ENCODE results near the gene MRPS24.
"Not testable (repeated sequence)": the region's sequence is repeated elsewhere in the genome, so short reads cannot be mapped to it uniquely, and the experiment has no call there.

Gene MRPS24

DNA sequence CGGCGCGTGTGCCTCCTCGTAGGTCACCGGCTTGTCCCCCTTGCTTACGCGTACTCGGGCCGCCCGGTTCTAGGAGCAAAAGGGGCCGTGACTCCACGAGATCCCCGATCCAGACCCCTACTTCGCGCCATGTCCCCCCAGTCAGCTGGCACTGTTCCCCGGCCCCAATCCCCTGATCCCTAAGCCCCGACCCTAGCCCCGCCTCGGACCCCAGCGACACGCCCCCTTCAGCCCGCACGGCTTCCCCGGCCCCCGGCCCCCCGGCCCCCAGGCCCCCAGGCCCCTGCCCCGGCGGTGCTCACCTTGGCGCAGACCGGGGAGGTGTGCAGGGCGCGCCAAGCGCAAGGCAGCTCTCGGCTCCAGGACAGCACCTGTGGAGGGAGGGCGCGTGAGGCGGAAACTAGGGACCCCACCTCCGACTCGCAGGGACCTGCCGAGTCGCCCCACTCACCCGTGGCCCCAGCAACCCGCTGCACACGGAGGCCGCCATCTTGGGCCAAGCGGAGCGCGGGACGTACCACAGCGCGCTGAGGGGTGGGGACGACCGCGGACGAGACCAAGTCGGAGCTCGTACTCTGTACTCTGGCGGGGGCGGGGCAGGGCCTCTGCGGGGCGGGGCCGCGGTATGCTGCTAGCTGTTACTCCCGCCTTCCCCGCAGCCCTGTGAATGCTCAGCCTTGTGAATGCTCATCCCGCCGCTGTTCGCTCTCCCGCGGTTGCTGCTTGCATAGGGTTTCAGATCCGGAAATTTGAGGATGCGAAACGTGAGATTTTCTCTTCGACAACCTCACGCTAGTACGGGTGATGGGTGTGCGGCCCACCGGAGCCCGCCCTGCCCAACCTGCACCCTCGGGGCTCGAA is at the start of gene MRPS24:
Gene MRPS24, minus strand, starts transcription at position 512 of the 861 bp plus-strand sequence. Its CDS starts 22 bp downstream, at position 490.
- DNase-seq = peak; percentile 94

DNA sequence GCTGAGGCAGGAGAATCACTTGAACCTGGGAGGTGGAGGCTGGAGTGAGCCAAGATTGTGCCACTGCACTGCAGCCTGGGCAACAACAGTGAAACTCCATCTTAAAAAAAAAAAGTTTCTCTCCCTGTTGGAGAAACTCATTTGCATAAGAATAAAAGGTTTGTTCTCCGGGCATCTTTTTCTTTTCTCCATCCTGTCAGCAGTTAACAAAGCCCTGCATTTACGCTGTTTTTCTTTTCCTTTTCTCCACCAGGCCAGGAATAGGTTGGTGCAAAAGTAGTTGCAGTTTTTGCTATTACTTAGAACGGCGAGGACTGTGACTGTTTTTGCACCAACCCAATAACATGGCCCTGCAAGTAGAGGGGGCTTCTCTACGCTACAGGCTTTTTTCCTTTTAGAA is 46.6 kb upstream of the MRPS24 start:
- no peak for DNase-seq

DNA sequence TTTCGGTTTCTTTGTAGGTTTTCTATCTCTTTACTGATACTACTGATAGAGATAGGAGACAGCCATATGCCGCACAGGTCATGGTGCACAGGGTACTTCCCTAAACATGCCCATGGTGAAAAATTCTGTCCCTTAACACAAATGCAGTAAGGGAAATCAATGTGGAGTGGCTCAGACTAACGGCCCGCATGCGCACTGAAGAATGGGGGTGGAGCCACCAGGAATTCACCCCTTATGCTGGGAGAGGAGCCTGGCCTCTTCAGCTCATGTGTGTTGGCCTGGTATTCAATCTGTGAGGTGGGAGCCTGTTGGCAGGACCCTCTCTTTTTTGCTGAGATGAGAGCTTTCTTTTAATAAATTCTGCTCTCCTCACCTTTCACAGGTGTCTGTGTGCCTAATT is 45.5 kb upstream of the MRPS24 start:
- DNase-seq = no peak

DNA sequence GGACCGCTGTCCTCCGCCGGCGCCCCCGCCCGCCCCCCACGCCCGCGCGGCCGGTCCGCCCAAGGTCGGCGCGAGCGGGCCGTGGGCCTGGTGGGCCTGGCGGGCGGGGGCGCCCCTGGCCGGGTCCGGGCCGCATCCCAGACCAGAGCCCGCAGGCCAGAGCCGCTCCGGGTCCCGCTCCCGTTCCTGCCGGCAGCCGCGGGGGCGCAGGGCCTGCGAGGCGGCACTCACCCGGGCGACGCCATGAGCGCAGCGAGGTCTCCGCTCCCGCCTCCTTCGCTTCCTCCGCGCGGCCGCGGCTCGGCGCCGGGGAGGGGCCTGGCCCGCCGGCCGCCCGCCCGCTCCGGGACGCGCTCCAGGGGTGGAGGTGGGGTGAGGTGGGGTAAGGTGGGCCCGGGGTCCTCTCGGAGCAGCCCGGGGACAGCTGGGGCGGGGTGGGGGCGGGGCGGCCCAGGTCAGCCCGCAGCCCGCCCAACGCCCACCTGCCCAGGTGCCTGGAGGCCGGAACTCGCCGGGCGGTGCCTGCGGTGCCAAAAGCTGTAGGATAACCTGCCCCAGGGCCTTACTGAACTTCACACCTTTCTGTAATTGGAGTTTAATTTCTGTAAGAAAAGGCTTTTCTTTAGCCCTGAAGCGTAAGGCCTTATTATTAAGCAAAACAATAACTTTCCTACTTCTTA is 37.2 kb upstream of the MRPS24 start, which contains the start of gene URGCP:
Gene URGCP, minus strand, starts transcription at position 266 of the 680 bp plus-strand sequence. Its CDS starts 21 bp downstream, at position 245.
- DNase-seq = peak; percentile 27

DNA sequence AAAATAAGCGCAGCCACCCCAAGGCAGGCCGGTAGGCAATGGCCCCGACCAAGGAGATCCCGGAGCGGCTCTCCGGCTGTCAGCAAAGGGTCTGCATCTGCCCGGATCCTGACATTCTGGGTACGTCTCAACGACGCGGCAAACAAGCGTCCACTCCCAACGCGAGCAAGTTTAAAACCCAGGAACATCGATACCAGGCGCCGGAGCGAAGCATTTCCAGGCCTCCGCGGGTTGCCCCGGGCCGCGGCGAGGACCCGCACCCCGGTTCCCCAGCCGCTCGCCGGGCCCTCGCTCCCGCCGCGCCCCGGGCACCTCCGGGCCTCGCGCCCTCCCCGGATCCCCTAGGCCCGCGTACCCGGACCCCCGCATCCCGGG is 36.6 kb upstream of the MRPS24 start:
- peak; percentile 6 for DNase-seq

DNA sequence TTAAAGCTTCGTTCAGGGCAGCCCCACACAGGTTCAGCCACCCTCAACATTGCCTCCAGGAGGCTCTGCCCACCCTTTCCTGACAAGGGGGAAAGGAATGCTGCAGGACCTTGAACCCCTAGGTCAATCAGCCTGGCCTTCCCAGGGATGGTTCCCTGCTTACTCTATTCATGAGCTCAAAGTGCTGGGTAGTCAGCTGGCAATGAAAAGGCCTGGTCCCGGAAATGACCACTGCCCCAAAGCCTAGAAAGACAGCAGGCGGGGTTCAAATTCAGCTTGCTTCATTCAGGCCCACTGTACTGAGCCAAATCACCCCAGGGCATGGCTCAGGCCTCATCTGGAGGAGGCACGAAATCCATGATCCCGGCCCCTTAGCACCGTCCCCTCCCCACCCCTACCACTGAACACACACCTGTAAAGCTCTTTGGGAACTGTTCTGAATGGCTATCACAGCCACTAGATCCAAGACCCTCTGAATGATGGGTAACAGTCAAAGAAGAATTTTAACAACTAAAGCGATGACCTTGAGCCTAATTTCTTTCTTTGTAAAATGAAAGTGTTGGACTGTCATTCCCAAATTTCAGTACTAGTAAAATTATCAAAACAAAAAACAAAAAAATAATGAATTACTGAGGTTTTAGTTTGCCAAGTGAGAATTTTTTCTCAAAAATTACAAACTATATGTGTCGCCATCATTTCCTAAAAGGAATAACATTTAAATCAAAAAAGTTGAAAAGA is 36.1 kb upstream of the MRPS24 start:
- DNase-seq = no peak

DNA sequence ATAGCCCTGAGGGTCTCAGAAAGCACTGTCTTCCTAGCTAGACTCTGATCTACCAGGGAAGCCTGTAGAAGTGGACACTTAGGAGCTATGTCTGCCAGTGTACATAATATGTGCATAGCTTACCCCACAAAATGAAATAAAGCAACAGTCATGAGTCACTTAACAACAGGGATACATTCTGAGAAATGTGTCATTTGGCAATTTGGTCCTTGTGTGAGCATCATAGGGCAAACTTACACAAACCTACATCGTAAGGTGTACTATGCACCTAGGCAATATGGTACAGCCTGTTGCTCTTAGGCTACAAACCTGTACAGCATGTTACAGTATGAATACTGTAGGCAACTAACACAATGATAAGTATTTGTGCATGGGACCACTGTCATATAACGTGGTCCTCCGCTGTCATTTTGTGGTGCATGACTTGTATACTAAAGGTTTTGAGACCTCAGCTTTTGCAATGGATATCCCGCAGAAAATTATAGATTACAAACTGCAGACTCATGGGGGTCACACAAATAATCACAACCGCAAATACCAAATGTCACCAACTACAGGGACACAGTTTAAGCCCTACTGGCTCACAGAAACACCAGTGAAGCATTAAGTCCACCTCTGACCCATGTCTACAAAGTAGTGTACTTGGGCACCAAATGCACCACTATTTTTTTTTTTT is 35.4 kb upstream of the MRPS24 start:
- DNase-seq = no peak

DNA sequence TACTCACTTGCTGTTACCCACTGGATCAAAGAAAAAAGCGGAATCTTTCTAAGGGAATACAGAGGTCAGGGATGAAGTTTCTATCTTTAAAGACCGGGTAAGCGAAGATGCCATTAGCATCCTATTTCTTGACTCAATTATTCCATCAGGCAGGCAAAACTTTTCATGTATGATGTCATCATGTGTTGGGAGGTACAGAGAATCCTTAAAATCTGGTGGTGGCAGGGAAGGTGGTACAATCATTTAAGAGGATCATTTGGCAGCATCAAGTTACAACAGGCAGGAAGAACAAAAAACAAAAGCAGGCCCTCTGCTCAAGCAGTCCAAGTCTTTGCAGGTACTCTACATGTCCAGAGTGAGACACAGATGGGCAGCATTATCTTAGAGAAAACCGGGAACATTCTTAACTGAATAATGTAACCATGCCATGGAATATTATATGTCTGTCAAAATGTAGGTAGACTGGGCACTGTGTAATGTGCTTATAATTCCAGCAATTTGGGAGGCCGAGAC is 33.3 kb upstream of the MRPS24 start:
- DNase-seq = no peak

DNA sequence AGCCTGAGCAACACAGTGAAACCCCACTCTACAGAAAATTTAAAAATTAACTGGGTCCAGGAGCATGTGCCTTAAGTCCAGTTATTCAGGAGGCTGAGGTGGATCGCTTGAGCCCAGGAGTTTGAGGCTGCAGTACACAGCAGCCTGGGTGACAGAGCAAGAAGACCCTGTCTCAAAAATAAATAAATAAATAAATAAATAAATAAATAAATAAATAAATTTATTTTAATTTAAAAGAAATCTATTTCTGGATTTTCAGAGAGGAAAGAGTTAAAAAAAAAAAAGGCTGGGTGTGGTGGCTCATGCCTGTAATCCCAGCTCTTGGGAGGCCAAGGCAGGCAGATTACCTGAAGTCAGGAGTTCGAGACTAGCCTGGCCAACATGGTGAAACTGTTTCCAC is 29.3 kb upstream of the MRPS24 start:
- DNase-seq = not testable (repeated sequence)

DNA sequence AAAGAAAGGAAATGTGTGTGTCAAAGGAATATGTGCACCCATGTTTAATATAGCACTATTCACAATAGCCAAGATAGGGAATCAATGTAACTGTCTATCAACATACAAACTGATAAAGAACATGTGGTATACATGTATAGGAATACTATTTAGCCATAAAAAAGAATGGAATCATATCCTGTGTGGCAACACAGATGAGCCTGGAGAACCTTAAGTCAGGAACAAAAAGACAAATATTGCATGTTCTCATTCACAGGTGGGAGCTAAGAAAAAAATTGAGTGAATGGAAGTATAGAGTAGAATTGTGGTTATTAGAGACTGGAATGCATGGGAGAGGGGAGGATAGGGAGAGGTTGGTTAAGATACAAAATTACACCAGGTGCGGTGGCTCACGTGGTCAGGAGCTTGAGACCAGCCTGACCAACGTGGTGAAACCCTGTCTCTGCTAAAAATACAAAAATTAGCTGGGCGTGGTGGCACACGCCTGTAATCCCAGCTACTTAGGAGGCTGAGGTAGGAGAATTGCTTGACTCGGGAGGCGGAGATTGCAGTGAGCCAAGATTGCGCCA is 26.6 kb upstream of the MRPS24 start:
- DNase-seq = no peak

DNA sequence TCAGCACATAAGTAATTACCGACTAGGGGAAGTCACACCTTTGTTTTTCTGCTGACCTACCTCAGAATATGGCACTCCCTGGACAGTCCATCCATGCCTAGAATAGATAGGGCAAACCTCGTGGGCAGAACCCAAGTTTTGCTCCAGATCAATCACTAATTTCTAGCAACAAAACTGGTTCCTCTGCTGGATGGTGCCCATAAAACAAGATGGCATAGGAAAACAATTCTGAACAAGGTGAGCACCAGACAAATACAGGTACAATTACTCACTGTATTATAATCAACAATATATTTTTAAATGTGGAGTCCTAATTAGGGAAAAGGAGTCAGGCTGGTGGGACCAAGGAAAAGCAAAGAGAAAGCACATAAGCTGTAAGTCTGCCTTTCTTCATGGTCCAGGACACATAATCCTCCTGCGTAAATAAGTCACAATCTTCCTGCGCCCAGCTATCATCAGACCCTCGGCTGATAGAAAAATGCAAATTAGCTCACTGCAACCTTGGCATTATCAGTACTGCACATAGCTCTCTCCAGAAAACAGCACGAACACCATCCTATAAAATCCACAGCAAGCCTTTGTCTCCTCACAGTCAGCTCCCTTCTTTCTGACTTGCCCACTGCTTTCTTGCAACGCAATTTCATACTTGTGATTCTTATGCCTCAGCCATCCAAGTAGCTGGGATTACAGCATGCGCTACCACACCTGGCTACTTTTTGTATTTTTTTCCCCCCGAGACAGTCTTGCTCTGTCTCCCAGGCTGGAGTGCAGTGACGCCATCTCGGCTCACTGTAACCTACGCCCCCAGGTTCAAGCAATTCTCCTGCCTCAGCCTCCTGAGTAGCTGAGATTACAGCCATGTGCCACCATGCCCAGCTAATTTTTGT is 22.0 kb upstream of the MRPS24 start:
- no peak for DNase-seq

DNA sequence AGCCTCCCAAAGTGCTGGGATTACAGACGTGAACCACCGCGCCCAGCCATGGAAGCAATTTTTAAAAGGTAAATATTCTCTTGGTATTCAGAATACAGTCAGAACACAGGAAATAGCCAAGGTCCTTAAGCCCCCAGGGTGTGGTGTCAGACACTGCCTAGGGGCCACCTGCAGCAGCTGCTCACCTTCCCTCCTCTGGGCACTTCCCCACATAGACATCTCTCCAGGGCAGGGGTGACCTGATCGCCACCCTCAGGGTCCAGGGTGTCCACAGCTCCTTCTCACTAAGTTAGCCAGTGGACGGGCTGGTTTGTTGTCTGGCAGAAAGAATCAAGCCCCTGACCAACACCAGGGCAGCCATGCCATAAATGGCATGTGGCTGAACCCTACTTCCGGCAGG is 21.2 kb upstream of the MRPS24 start:
- DNase-seq = no peak

DNA sequence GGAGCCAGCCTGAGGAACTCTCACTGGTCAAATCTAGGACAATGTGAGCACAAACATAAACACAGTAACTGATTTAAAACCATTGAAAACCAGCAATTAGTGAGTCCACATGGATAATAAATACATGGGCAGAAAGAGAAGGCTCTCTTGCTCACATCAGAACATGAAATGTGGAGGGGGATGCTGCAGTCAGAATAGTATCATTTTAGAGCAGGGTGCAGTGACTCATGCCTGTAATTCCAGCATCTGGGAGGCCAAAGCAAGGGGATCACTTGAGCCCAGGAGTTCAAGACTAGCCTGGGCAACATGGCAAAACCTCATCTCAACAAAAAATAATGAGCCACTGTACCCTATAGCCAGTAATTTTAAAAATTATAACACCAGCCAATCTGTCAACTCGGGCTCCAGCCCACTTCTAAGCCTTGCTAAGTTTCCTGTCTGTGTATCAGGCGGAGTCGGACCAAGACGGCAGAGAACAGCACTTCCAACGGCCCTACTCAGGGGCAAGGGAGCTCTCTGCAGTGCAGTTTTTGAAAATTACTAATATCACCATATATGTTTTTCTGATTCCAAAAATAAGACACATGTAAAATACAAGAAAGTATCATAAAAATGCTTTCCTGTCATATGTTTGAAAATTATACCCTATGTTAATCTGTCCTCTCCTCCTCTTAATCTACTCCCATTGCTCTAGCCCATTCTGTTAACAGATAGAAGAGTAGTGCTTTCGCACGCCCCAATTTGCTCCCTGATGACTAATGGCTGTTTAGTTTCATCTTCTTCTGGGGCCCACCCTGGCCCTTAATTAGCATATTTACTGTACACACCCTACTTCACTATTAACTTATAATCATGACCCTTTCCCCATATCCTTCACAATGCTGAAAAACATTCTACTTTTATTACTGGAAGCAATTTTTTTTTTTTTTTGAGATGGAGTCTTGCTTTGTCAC is 20.0 kb upstream of the MRPS24 start:
- no peak for DNase-seq

DNA sequence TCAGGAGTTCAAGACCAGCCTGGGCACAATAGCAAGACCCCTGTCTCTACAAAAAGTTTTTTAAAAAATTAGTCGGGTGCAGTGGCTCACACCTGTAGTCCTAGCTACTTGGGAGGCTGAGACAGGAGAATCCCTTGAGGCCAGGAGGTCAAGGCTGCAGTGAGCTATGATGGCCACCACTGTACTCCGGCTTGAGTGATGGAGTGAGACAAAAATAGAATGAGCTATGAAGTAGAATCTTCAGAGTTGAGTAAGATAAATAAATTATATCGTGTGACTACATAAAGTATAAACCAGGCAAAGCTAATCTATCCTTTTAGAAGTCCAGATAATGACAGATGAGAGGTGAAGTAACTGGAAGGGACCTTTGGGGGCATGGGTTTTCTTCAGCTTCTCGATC is 15.3 kb upstream of the MRPS24 start:
- no peak for DNase-seq

DNA sequence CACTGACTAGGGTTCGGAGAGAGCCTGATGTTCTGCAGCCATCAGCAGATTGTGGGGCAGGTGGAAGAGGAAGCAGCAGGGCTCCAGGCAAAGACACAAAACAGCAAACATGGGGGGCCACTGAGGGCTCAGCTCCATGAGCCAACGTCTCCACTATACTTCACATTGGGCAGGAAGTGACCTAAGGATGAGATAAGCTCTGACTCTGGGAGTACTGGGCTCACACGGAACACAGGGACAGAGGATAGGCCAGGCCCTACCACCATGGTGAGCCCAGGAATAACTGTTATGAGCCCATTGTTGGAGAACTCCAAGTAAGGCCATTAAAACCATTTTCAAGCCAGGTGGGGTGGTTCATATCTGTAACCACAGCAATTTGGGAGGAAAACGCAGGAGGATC is 14.9 kb upstream of the MRPS24 start:
- no peak for DNase-seq

DNA sequence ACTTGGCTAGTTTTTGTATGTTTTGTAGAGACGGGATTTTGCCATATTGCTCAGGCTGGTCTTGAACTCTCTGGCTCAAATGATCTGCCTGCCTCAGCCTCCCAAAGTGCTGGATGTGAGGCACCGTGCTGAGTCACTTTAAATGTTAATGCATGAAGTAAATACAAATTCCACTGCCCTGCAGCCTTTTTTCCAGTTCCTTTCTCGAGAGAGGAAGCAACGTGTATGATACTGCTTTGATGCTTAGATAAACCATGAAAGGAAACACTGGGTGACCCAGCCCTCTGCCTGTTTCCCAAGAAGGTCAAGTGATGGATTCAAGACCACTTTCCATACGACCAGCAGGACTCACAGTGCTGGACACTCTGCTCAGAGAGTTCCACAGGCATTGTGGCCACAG is 11.3 kb upstream of the MRPS24 start:
- DNase-seq = no peak

DNA sequence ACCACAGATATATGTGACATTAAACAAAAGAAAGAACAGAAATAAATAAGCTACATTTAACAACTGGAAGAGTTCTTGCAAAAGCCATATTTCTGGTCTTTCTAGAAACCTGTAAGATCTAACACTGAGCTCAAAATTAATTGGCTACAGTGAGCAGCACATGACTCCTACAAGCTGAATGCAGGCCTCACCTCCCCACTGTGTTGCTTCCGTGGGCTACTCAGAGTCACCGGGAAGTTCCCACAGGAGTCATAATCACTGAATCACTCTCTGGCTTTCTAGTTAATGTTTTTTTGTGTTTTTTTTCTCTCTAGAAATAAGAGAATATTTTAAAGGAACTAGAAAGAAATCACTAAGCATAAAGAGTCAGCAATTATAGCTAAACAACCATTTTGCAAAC is 10.2 kb upstream of the MRPS24 start:
- DNase-seq = no peak

DNA sequence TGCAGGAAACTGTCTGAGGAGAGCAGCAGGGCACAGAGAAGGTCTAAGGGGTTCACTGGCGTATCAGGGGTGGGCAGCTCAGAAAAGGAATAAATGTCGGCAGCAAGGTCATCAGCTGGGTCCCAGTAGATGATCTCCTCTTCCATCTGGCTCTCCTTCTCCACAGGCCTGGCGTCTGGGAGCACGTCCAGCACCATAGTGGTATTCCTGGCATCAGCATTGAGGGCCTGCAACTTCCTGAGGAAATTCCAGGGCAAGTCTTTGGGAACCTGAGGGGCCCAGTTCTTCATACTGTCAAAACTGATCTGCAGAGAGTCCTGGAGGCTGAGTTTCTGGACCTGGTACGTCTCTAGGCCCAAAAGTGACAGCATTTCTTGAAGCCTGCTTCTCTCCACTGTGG is 9.6 kb upstream of the MRPS24 start:
- no peak for DNase-seq

DNA sequence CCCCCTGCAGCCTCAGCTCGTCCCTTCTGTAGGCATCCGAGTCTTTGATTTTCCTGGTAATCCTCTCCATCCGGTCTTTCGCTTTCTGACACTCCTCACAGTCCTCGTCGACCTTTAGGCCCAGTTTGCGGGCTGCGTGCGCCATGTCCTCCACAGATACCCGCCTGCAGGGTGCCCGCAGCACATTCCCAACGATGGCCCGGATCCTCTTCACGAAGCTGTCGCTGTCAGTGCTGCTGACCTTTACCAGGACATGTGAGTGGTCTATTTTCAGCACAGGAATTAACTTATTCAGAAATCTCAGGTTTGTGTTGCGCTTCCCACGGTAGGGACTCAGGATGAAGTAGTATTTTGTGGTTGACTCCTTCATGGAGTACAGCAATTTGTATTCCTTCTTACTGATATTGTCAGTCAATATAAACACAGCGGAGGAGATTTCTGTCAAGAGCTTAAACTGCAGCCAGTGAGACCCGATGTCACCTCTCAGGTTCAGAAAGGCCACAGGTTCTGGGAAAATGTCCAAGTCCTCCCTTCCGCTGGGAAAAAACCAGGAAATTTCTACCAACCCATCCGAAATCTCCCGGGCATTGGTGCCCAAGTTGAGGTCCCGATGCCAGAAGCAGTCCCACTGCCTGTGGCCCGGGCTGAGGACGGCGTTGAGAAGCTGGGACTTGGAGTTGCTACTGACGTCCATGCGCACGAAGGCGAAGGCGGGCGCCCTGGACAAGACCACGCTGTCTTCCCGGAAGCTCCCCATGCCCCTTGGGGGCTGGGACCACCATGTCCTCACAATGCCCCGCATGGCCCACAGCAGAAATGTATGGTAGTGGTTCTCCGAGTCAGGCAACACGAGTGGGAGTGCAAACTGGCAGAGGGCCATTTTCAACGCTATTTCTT is 8.9 kb upstream of the MRPS24 start:
- DNase-seq = no peak
